Common myeloid progenitor, CD34-positive (primary cell): ENCODE measurements around the gene TEK.

Experiments used
- CTCF ChIA-PET: fragments of 350-600 bp; sonication (Branson Sonifier 250); formaldehyde crosslinking; loops from one replicate; lab custom pipeline; 2021; ENCODE audit warnings: antibody characterized with exemption; lab: Charles Lee
- POLR2A ChIA-PET: fragments of 350-600 bp; sonication (Branson Sonifier 250); formaldehyde crosslinking; loops from one replicate; lab custom pipeline; 2021; ENCODE audit warnings: antibody characterized with exemption; lab: Charles Lee
- DNase-seq, 3 donors: peaks; one replicate each; pipeline versions ENCODE4 v3.0.0 to v3.0.0-alpha.2; 2013
- H3K27ac ChIP-seq, 2 experiments: 1 replicate in 1 of 2; 2 replicates in 1 of 2; pipeline ENCODE4 v1.7.0; 2013; ENCODE audit warnings: inconsistent platforms in 2 of 2, low read length in 2 of 2, mild to moderate bottlenecking in 2 of 2, low read depth in 1 of 2, moderate library complexity in 1 of 2; ENCODE audit not compliant: severe bottlenecking in 2 of 2, insufficient read depth in 1 of 2, poor library complexity in 1 of 2
- H3K27me3 ChIP-seq, 5 experiments: replicated peaks in 2 of 5; 1 replicate in 3 of 5; 2 replicates in 2 of 5; pipeline versions ENCODE4 v1.6.1 to v1.7.0; 2013; ENCODE audit warnings: low read length in 4 of 5, mild to moderate bottlenecking in 2 of 5, moderate library complexity in 2 of 5, inconsistent platforms in 1 of 5; ENCODE audit not compliant: insufficient read depth in 5 of 5, control insufficient read depth in 4 of 5
- H3K36me3 ChIP-seq, 4 experiments: 1 replicate in 2 of 4; 2 replicates in 2 of 4; pipeline versions ENCODE4 v1.6.1 to v1.7.0; 2013; ENCODE audit warnings: low read length in 3 of 4, control low read depth in 1 of 4, mild to moderate bottlenecking in 1 of 4; ENCODE audit not compliant: control insufficient read depth in 4 of 4, insufficient read depth in 4 of 4
- H3K4me1 ChIP-seq, 4 experiments: 1 replicate in 3 of 4; 2 replicates in 1 of 4; pipeline versions ENCODE4 v1.6.1 to v1.7.1; 2013; ENCODE audit warnings: low read length in 3 of 4, mild to moderate bottlenecking in 3 of 4, control low read depth in 1 of 4, inconsistent platforms in 1 of 4, moderate library complexity in 1 of 4; ENCODE audit not compliant: control insufficient read depth in 4 of 4, insufficient read depth in 4 of 4; ENCODE audit errors: control extremely low read depth in 1 of 4
- H3K4me3 ChIP-seq, 7 experiments: 1 replicate in 4 of 7; 2 replicates in 3 of 7; pipeline versions ENCODE4 v1.5.1 to v1.7.0; 2013; ENCODE audit warnings: mild to moderate bottlenecking in 7 of 7, low read length in 6 of 7, moderate library complexity in 6 of 7, inconsistent platforms in 2 of 7, low read depth in 2 of 7, control low read depth in 1 of 7; ENCODE audit not compliant: insufficient read depth in 4 of 7, control insufficient read depth in 1 of 7; ENCODE audit errors: extremely low read depth in 1 of 7
- H3K9me3 ChIP-seq, 5 experiments: 1 replicate in 4 of 5; 2 replicates in 1 of 5; pipeline versions ENCODE4 v1.6.1 to v1.7.1; 2013; ENCODE audit warnings: low read length in 4 of 5, mild to moderate bottlenecking in 2 of 5, inconsistent platforms in 1 of 5, low read depth in 1 of 5, moderate library complexity in 1 of 5; ENCODE audit not compliant: control insufficient read depth in 4 of 5, insufficient read depth in 2 of 5; ENCODE audit errors: control extremely low read depth in 1 of 5
- WGBS: methylation state at CpG from one replicate; pipeline ENCODE4 v1.1.5; 2013; ENCODE audit not compliant: insufficient coverage; 5-methylcytosine and 5-hydroxymethylcytosine counted together

TEK gene

GRCh38 chr9:27165068-27165467, 56.0 kb downstream of the TEK start:
- WGBS = 100% methylated on average over 1 of the region's 3 CpGs
- Histone ChIP-seq H3K4me1 (no peaks in the 10 kb centered on the region), H3K27ac (no peak overlapping the region), H3K36me3 (no peaks in the 10 kb centered on the region), H3K27me3 (peaks cover 0 to 1% (median 0%) of the 10 kb centered on the region in 5 experiments), H3K4me3 (no peak overlapping the region), H3K9me3 (peaks cover 0 to 9% (median 0%) of the 10 kb centered on the region in 5 experiments)
- ChIA-PET CTCF (no interaction called here), POLR2A (no interaction called here)
- no peak for DNase-seq

- Histone ChIP-seq H3K9me3 (peaks cover 0 to 9% (median 0%) of the 10 kb centered on the region in 5 experiments), H3K4me3 (no peak overlapping the region), H3K36me3 (no peaks in the 10 kb centered on the region), H3K27ac (no peak overlapping the region), H3K4me1 (no peaks in the 10 kb centered on the region), H3K27me3 (peaks cover 0 to under 1% (median 0%) of the 10 kb centered on the region in 5 experiments)
- DNase-seq = no peak
- POLR2A ChIA-PET = no interaction called here
- CTCF ChIA-PET = no interaction called here
- 84% methylated on average over 10 of the region's 10 CpGs for WGBS
Measured at GRCh38 chr9:27165670-27166069, 56.6 kb downstream of the TEK start.

GRCh38 chr9:27168496-27168895, 59.5 kb downstream of the TEK start:
- WGBS = no CpG with 5 or more reads among the region's 1 CpG
- no peaks in the 10 kb centered on the region for H3K36me3 ChIP-seq
- H3K27me3 ChIP-seq = no peaks in the 10 kb centered on the region
- no peak for DNase-seq
- H3K9me3 ChIP-seq = peaks cover 0 to 9% (median 0%) of the 10 kb centered on the region in 5 experiments
- H3K4me3 ChIP-seq = no peak overlapping the region
- CTCF ChIA-PET = no interaction called here
- POLR2A ChIA-PET = no interaction called here
- no peaks in the 10 kb centered on the region for H3K4me1 ChIP-seq
- H3K27ac ChIP-seq = no peak overlapping the region

GRCh38 chr9:27168951-27169350, 59.9 kb downstream of the TEK start:
- H3K27ac ChIP-seq = no peak overlapping the region
- H3K4me3 ChIP-seq = no peak overlapping the region
- H3K36me3 ChIP-seq = no peaks in the 10 kb centered on the region
- peaks cover 0 to 9% (median 0%) of the 10 kb centered on the region in 5 experiments for H3K9me3 ChIP-seq
- ChIA-PET CTCF (no interaction called here), POLR2A (no interaction called here)
- H3K27me3 ChIP-seq = no peaks in the 10 kb centered on the region
- no peak for DNase-seq
- WGBS = 100% methylated on average over 1 of the region's 3 CpGs
- H3K4me1 ChIP-seq = no peaks in the 10 kb centered on the region

GRCh38 chr9:27176971-27177370, 67.9 kb downstream of the TEK start:
- H3K9me3 ChIP-seq = peaks cover 0 to 3% (median 2%) of the 10 kb centered on the region in 5 experiments
- no peaks in the 10 kb centered on the region for H3K4me1 ChIP-seq
- H3K27ac ChIP-seq = no peak overlapping the region
- no CpG with 5 or more reads among the region's 3 CpGs for WGBS
- H3K27me3 ChIP-seq = no peaks in the 10 kb centered on the region
- POLR2A ChIA-PET = no interaction called here
- no peak overlapping the region for H3K4me3 ChIP-seq
- CTCF ChIA-PET = no interaction called here
- DNase-seq = no peak
- no peaks in the 10 kb centered on the region for H3K36me3 ChIP-seq

GRCh38 chr9:27179245-27179865, 70.3 kb downstream of the TEK start:
- H3K4me3 ChIP-seq = no peak overlapping the region
- ChIA-PET POLR2A (no interaction called here), CTCF (interaction anchor here (0.7 to 0.9 kb wide), 2 partner anchors 13 to 29 kb away, joined by 3 read pairs; no protein-coding TSS in a partner anchor)
- H3K9me3 ChIP-seq = peaks cover 0 to 3% (median 2%) of the 10 kb centered on the region in 5 experiments
- H3K36me3 ChIP-seq = no peaks in the 10 kb centered on the region
- WGBS = 100% methylated on average over 1 of the region's 2 CpGs
- DNase-seq = no peak
- no peaks in the 10 kb centered on the region for H3K27me3 ChIP-seq
- no peak overlapping the region for H3K27ac ChIP-seq
- H3K4me1 ChIP-seq = no peaks in the 10 kb centered on the region

- H3K4me1 ChIP-seq = no peaks in the 10 kb centered on the region
- no CpG with 5 or more reads among the region's 4 CpGs for WGBS
- ChIA-PET CTCF (no interaction called here), POLR2A (no interaction called here)
- no peak overlapping the region for H3K27ac ChIP-seq
- H3K36me3 ChIP-seq = no peaks in the 10 kb centered on the region
- DNase-seq = no peak
- H3K27me3 ChIP-seq = no peaks in the 10 kb centered on the region
- H3K9me3 ChIP-seq = peaks cover 0 to 3% (median 2%) of the 10 kb centered on the region in 5 experiments
- H3K4me3 ChIP-seq = no peak overlapping the region
Measured at GRCh38 chr9:27181381-27181780, 72.4 kb downstream of the TEK start.
